ENCODE measurements around the gene BTN1A1. TPM values are rescaled to one million over a fixed set of nuclear protein-coding genes. Genes with fewer than 3 reads are reported as not detected.
"Not testable (repeated sequence)": the region's sequence is repeated elsewhere in the genome, so short reads cannot be mapped to it uniquely, and the experiment has no call there.

Gene BTN1A1
- total and polyA plus RNA-seq, 4 donors, result not detected

GRCh38 chr6:26461353-26461752, 38.8 kb upstream of the BTN1A1 start:
- H3K27ac ChIP-seq (ENCODE audit: low read depth in 1 of 2, low read length in 2 of 2); H3K4me1 ChIP-seq (ENCODE audit: control insufficient read depth in 1 of 2, insufficient read depth in 2 of 2, low read length in 2 of 2); ATAC-seq (ENCODE audit: low FRiP score); intact Hi-C loops (cut with DNase I); DNase-seq; H3K27me3 ChIP-seq (ENCODE audit: control insufficient read depth in 1 of 2, insufficient read depth in 2 of 2, low read length in 1 of 2); H3K9me3 ChIP-seq (ENCODE audit: control insufficient read depth, low read length): not testable (repeated sequence)
- Histone ChIP-seq H3K36me3 (ENCODE audit: control insufficient read depth in 1 of 2, insufficient read depth in 2 of 2, low read length in 1 of 2) (peaks cover 11 to 12% of the 10 kb centered on the region in 2 donors), H3K4me3 (ENCODE audit: low read length in 2 of 2) (peak overlapping the region in 1 of 2 donors; percentile 42)
- WGBS, 2 donors, result 58 to 64% methylated on average over 5 of the region's 5 CpGs

GRCh38 chr6:26464014-26464413, 36.1 kb upstream of the BTN1A1 start:
- WGBS, 2 donors, result 93% methylated on average over 4 of the region's 4 CpGs
- H3K4me3 ChIP-seq (ENCODE audit: low read length in 2 of 2), result no peak overlapping the region
- H3K4me1 ChIP-seq (ENCODE audit: control insufficient read depth in 1 of 2, insufficient read depth in 2 of 2, low read length in 2 of 2), result peaks cover 0 to 5% of the 10 kb centered on the region in 2 donors
- intact Hi-C loops (cut with DNase I), result no loop called here
- ATAC-seq (ENCODE audit: low FRiP score) (no peak), DNase-seq (no peak)
- no peaks in the 10 kb centered on the region for H3K27me3 ChIP-seq (ENCODE audit: control insufficient read depth in 1 of 2, insufficient read depth in 2 of 2, low read length in 1 of 2)
- no peak overlapping the region for H3K27ac ChIP-seq (ENCODE audit: low read depth in 1 of 2, low read length in 2 of 2)
- peaks cover 19 to 21% of the 10 kb centered on the region in 2 donors for H3K36me3 ChIP-seq (ENCODE audit: control insufficient read depth in 1 of 2, insufficient read depth in 2 of 2, low read length in 1 of 2)
- no peaks in the 10 kb centered on the region for H3K9me3 ChIP-seq (ENCODE audit: control insufficient read depth, low read length)

- H3K36me3 ChIP-seq (ENCODE audit: control insufficient read depth in 1 of 2, insufficient read depth in 2 of 2, low read length in 1 of 2), result peaks cover 21 to 23% of the 10 kb centered on the region in 2 donors
- DNase-seq (no peak), ATAC-seq (ENCODE audit: low FRiP score) (no peak)
- intact Hi-C loops (cut with DNase I), result no loop called here
- H3K4me3 ChIP-seq (ENCODE audit: low read length in 2 of 2), result no peak overlapping the region
- H3K4me1 ChIP-seq (ENCODE audit: control insufficient read depth in 1 of 2, insufficient read depth in 2 of 2, low read length in 2 of 2), result peaks cover 0 to 5% of the 10 kb centered on the region in 2 donors
- H3K27me3 ChIP-seq (ENCODE audit: control insufficient read depth in 1 of 2, insufficient read depth in 2 of 2, low read length in 1 of 2), result no peaks in the 10 kb centered on the region
- 95 to 99% methylated on average over 7 of the region's 7 CpGs for WGBS, 2 donors
- no peaks in the 10 kb centered on the region for H3K9me3 ChIP-seq (ENCODE audit: control insufficient read depth, low read length)
- no peak overlapping the region for H3K27ac ChIP-seq (ENCODE audit: low read depth in 1 of 2, low read length in 2 of 2)
These were observed 35.5 kb upstream of the BTN1A1 start for GRCh38 chr6:26464416-26465131.

GRCh38 chr6:26465776-26466175, 34.3 kb upstream of the BTN1A1 start:
- intact Hi-C loops (cut with DNase I), result no loop called here
- H3K4me3 ChIP-seq (ENCODE audit: low read length in 2 of 2), result no peak overlapping the region
- no peaks in the 10 kb centered on the region for H3K9me3 ChIP-seq (ENCODE audit: control insufficient read depth, low read length)
- H3K27me3 ChIP-seq (ENCODE audit: control insufficient read depth in 1 of 2, insufficient read depth in 2 of 2, low read length in 1 of 2), result no peaks in the 10 kb centered on the region
- 89 to 91% methylated on average over 3 of the region's 3 CpGs for WGBS, 2 donors
- peaks cover 0 to 5% of the 10 kb centered on the region in 2 donors for H3K4me1 ChIP-seq (ENCODE audit: control insufficient read depth in 1 of 2, insufficient read depth in 2 of 2, low read length in 2 of 2)
- ATAC-seq (ENCODE audit: low FRiP score), result no peak
- H3K27ac ChIP-seq (ENCODE audit: low read depth in 1 of 2, low read length in 2 of 2), result no peak overlapping the region
- DNase-seq, result no peak
- H3K36me3 ChIP-seq (ENCODE audit: control insufficient read depth in 1 of 2, insufficient read depth in 2 of 2, low read length in 1 of 2), result peaks cover 19 to 24% of the 10 kb centered on the region in 2 donors

- ATAC-seq (ENCODE audit: low FRiP score), result no peak
- Histone ChIP-seq H3K4me3 (ENCODE audit: low read length in 2 of 2) (no peak overlapping the region), H3K27ac (ENCODE audit: low read depth in 1 of 2, low read length in 2 of 2) (peak overlapping the region in 1 of 2 donors; percentile 8), H3K4me1 (ENCODE audit: control insufficient read depth in 1 of 2, insufficient read depth in 2 of 2, low read length in 2 of 2) (no peaks in the 10 kb centered on the region), H3K9me3 (ENCODE audit: control insufficient read depth, low read length) (no peaks in the 10 kb centered on the region), H3K27me3 (ENCODE audit: control insufficient read depth in 1 of 2, insufficient read depth in 2 of 2, low read length in 1 of 2) (no peaks in the 10 kb centered on the region), H3K36me3 (ENCODE audit: control insufficient read depth in 1 of 2, insufficient read depth in 2 of 2, low read length in 1 of 2) (peaks cover 19% of the 10 kb centered on the region in 2 donors)
- no peak for DNase-seq
- intact Hi-C loops (cut with DNase I), result no loop called here
- WGBS, 2 donors, result 83 to 85% methylated on average over 2 of the region's 2 CpGs
These were observed 31.3 kb upstream of the BTN1A1 start for GRCh38 chr6:26468829-26469228.

GRCh38 chr6:26470643-26471042, 29.5 kb upstream of the BTN1A1 start:
- Histone ChIP-seq H3K4me3 (ENCODE audit: low read length in 2 of 2) (no peak overlapping the region), H3K27ac (ENCODE audit: low read depth in 1 of 2, low read length in 2 of 2) (no peak overlapping the region), H3K9me3 (ENCODE audit: control insufficient read depth, low read length) (no peaks in the 10 kb centered on the region), H3K4me1 (ENCODE audit: control insufficient read depth in 1 of 2, insufficient read depth in 2 of 2, low read length in 2 of 2) (no peaks in the 10 kb centered on the region), H3K36me3 (ENCODE audit: control insufficient read depth in 1 of 2, insufficient read depth in 2 of 2, low read length in 1 of 2) (peaks cover 13 to 15% of the 10 kb centered on the region in 2 donors), H3K27me3 (ENCODE audit: control insufficient read depth in 1 of 2, insufficient read depth in 2 of 2, low read length in 1 of 2) (no peaks in the 10 kb centered on the region)
- intact Hi-C loops (cut with DNase I), result loop anchor here in 1 of 2 donors (10.0 kb wide), 1 partner anchor 66 kb away; the partner anchor contains the start of gene BTN3A1
- 76 to 77% methylated on average over 4 of the region's 4 CpGs for WGBS, 2 donors
- DNase-seq (no peak), ATAC-seq (ENCODE audit: low FRiP score) (no peak)

GRCh38 chr6:26471970-26472369, 28.1 kb upstream of the BTN1A1 start:
- DNase-seq (no peak), ATAC-seq (ENCODE audit: low FRiP score) (no peak)
- intact Hi-C loops (cut with DNase I), result loop anchor here in 1 of 2 donors (10.0 kb wide), 1 partner anchor 67 kb away; the partner anchor contains the start of gene BTN3A1

GRCh38 chr6:26472549-26473290, 27.4 kb upstream of the BTN1A1 start:
- no peak for DNase-seq
- no peak overlapping the region for H3K4me3 ChIP-seq (ENCODE audit: low read length in 2 of 2)
- no peak overlapping the region for H3K27ac ChIP-seq (ENCODE audit: low read depth in 1 of 2, low read length in 2 of 2)
- H3K4me1 ChIP-seq (ENCODE audit: control insufficient read depth in 1 of 2, insufficient read depth in 2 of 2, low read length in 2 of 2), result no peaks in the 10 kb centered on the region
- no peaks in the 10 kb centered on the region for H3K9me3 ChIP-seq (ENCODE audit: control insufficient read depth, low read length)
- ATAC-seq (ENCODE audit: low FRiP score), result no peak
- no peaks in the 10 kb centered on the region for H3K27me3 ChIP-seq (ENCODE audit: control insufficient read depth in 1 of 2, insufficient read depth in 2 of 2, low read length in 1 of 2)
- intact Hi-C loops (cut with DNase I), result loop anchor here in 1 of 2 donors (10.0 kb wide), 1 partner anchor 68 kb away; the partner anchor contains the start of gene BTN3A1
- 95 to 96% methylated on average over 4 of the region's 4 CpGs for WGBS, 2 donors
- peaks cover 8 to 11% of the 10 kb centered on the region in 2 donors for H3K36me3 ChIP-seq (ENCODE audit: control insufficient read depth in 1 of 2, insufficient read depth in 2 of 2, low read length in 1 of 2)

More at GRCh38 chr6:26471970-26472369, 28.1 kb upstream of the BTN1A1 start:
- Histone ChIP-seq H3K27me3 (ENCODE audit: control insufficient read depth in 1 of 2, insufficient read depth in 2 of 2, low read length in 1 of 2) (no peaks in the 10 kb centered on the region), H3K36me3 (ENCODE audit: control insufficient read depth in 1 of 2, insufficient read depth in 2 of 2, low read length in 1 of 2) (peaks cover 9 to 12% of the 10 kb centered on the region in 2 donors), H3K27ac (ENCODE audit: low read depth in 1 of 2, low read length in 2 of 2) (no peak overlapping the region), H3K9me3 (ENCODE audit: control insufficient read depth, low read length) (no peaks in the 10 kb centered on the region), H3K4me1 (ENCODE audit: control insufficient read depth in 1 of 2, insufficient read depth in 2 of 2, low read length in 2 of 2) (no peaks in the 10 kb centered on the region), H3K4me3 (ENCODE audit: low read length in 2 of 2) (no peak overlapping the region)

Measured in aorta (tissue), 5 donors.